ENCODE data around the gene RELCH.

RELCH gene

GRCh38 chr18:62328586-62329525 is 141.8 kb downstream of the RELCH start:
- H3K4me3 ChIP-seq (ENCODE audit: low read depth, low read length): no peak overlapping the region
- no peak for TF ChIP-seq CTCF (IDR thresholded peaks at IDR 0.05; ENCODE audit: control insufficient read depth, extremely low read depth, insufficient read depth)
- DNase-seq (ENCODE audit: low read depth): no peak

- no peak for TF ChIP-seq CTCF (IDR thresholded peaks at IDR 0.05; ENCODE audit: control insufficient read depth, extremely low read depth, insufficient read depth)
- DNase-seq (ENCODE audit: low read depth): peak; percentile 43
- H3K4me3 ChIP-seq (ENCODE audit: low read depth, low read length): no peak overlapping the region
Observed at GRCh38 chr18:62329691-62330454, 142.8 kb downstream of the RELCH start.

GRCh38 chr18:62330650-62331049 is 143.6 kb downstream of the RELCH start:
- no peak overlapping the region for H3K4me3 ChIP-seq (ENCODE audit: low read depth, low read length)
- DNase-seq (ENCODE audit: low read depth): no peak
- TF ChIP-seq CTCF (IDR thresholded peaks at IDR 0.05; ENCODE audit: control insufficient read depth, extremely low read depth, insufficient read depth): no peak

- no peak overlapping the region for H3K4me3 ChIP-seq (ENCODE audit: low read depth, low read length)
- TF ChIP-seq CTCF (IDR thresholded peaks at IDR 0.05; ENCODE audit: control insufficient read depth, extremely low read depth, insufficient read depth): no peak
- no peak for DNase-seq (ENCODE audit: low read depth)
Observed at GRCh38 chr18:62331581-62332356, 144.7 kb downstream of the RELCH start.

- no peak for TF ChIP-seq CTCF (IDR thresholded peaks at IDR 0.05; ENCODE audit: control insufficient read depth, extremely low read depth, insufficient read depth)
- H3K4me3 ChIP-seq (ENCODE audit: low read depth, low read length): no peak overlapping the region
- DNase-seq (ENCODE audit: low read depth): no peak
Observed at GRCh38 chr18:62332431-62332830, 145.4 kb downstream of the RELCH start.

GRCh38 chr18:62332964-62333695 is 146.1 kb downstream of the RELCH start:
- no peak overlapping the region for H3K4me3 ChIP-seq (ENCODE audit: low read depth, low read length)
- DNase-seq (ENCODE audit: low read depth): no peak
- no peak for TF ChIP-seq CTCF (IDR thresholded peaks at IDR 0.05; ENCODE audit: control insufficient read depth, extremely low read depth, insufficient read depth)
